ENCODE measurements around the gene RLBP1.
"Not testable (repeated sequence)": the region's sequence is repeated elsewhere in the genome, so short reads cannot be mapped to it uniquely, and the experiment has no call there.

- TF ChIP-seq CTCF, POLR2A (IDR thresholded peaks at IDR 0.05): not testable (repeated sequence)
Observed at GRCh38 chr15:89250142-89250541, 28.8 kb upstream of the RLBP1 start.
